GM12874 (cell line): ENCODE results near the gene RAD51D.

Source experiments
- TF ChIP-seq, protein P1 (sequence below): IDR thresholded peaks from 2 replicates; pipeline ENCODE4 v1.5.1; 2011; ENCODE audit warnings: low read depth, mild to moderate bottlenecking, control low read depth, low read length, moderate library complexity; ENCODE audit not compliant: insufficient read depth

Gene RAD51D

DNA sequence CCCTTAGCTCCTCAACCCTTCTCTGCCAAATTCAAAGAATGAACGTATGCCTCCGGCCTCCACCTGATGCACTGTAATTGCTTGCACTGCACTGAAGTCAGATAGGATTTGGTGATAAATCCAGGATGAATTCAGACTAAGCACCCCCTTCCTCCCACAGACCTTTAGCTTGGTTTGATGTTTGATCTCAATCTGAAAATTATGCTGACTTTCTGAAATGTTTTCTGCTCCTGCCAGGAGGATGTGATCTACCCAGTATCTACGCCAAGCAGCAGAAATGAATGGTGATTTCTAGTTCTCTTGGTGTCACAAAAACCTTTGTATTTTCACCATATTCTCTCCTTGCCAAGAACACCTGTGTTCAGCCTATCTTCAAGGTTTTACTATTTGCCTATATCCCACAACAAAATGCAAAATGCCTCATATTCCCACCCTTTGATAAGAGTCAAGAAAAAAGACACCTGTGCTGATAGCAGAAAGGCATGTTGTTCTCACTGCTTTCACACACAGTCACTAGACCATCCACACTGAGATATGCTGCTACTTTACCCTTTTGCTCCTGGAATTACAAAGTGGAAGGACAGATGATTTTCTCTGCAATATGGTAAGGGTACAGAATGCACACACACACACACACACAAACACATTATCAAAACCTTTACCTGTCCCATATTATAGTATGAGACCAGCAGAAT, 70.8 kb downstream of the RAD51D start:
- TF ChIP-seq, protein P1, sequence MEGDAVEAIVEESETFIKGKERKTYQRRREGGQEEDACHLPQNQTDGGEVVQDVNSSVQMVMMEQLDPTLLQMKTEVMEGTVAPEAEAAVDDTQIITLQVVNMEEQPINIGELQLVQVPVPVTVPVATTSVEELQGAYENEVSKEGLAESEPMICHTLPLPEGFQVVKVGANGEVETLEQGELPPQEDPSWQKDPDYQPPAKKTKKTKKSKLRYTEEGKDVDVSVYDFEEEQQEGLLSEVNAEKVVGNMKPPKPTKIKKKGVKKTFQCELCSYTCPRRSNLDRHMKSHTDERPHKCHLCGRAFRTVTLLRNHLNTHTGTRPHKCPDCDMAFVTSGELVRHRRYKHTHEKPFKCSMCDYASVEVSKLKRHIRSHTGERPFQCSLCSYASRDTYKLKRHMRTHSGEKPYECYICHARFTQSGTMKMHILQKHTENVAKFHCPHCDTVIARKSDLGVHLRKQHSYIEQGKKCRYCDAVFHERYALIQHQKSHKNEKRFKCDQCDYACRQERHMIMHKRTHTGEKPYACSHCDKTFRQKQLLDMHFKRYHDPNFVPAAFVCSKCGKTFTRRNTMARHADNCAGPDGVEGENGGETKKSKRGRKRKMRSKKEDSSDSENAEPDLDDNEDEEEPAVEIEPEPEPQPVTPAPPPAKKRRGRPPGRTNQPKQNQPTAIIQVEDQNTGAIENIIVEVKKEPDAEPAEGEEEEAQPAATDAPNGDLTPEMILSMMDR: no peak

DNA sequence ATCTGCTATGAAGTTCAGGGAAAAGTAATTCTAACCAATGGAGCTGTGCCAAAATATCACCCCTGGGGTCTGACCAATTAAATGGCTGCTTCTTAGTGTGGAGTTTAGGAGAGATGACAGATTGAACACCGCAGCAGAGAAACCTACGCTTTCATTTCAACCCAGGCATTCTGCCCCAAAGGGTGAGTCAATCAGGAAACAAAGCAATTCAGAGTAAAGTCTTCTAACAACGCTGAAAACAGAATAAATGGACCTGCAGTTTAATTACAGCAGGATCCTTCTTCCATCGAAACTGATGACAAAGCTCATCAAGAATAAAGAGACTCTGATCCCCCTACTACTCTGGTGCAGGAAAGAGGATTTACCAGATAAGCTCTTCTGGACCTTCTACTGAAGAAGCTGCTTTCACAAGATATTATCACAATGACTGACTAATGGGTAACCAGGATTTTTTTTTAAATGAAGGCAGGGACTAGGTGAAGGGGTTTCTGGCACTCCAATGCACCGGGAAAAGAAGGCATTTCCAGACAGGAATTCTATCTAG, 72.8 kb downstream of the RAD51D start:
- TF ChIP-seq, protein P1: no peak

DNA sequence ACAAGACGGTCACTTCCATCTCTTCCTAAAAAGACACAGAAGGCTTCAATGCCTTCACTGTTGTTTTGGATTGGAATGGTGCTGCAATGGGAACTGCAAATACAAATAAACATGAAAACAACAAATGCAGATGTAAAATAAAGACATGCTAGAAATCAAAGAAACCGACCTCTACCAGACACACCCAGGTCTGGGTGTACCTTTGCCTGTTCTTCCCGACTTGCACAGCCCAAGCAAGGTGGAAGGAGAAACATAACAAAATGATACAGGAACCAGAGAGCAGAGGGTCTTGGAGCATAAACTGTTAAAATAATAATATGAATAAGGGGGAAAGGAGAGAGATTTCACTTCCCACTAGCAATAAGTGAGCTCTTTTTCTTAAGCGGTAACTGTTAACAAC, 73.4 kb downstream of the RAD51D start:
- TF ChIP-seq, protein P1: no peak

DNA sequence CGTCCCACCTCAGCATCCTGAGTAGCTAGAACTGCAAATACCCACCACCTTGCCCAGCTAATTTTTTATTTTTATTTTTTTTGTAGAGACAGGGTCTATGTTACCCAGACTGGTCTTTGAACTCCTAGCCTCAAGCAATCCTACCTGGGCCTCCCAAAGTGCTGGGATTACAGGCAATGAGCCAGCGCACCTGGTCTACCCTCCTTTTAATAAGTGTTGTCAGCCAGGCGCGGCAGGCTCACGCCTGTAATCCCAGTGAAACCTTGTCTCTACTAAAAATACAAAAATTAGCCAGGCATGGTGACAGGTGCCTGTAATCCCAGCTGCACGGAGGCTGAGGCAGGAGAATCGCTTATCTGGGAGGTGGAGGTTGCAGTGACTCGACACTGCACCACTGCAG, 75.5 kb downstream of the RAD51D start:
- TF ChIP-seq, protein P1: no peak
